SU-DHL-6 (cell line): ENCODE measurements around the gene TNFAIP8.

Experiments used
- H2AFZ ChIP-seq: fragments of 200-600 bp; sonication (generic); 2 replicates; pipeline ENCODE4 v1.6.1; 2014; ENCODE audit warnings: low read depth, mild to moderate bottlenecking, moderate library complexity, mixed read lengths, antibody characterized with exemption, low read length; ENCODE audit not compliant: severe bottlenecking
- H3F3A ChIP-seq: fragments of 200-600 bp; shearing (Covaris generic); 2 replicates; pipeline ENCODE4 v1.6.0; 2016; ENCODE audit warnings: antibody characterized with exemption, mild to moderate bottlenecking; ENCODE audit not compliant: insufficient read depth
- H3K27ac ChIP-seq: fragments of 200-600 bp; sonication (generic); 2 replicates; pipeline ENCODE4 v1.5.1; 2016; ENCODE audit warnings: low read depth, mild to moderate bottlenecking, low read length, moderate library complexity, mixed read lengths
- H3K27me3 ChIP-seq: fragments of 200-600 bp; sonication (generic), shearing (Covaris generic); 2 replicates; pipeline ENCODE4 v1.6.0; 2014; ENCODE audit warnings: mild to moderate bottlenecking, low read length
- H3K36me3 ChIP-seq: fragments of 200-600 bp; sonication (generic); 2 replicates; pipeline ENCODE4 v1.6.1; 2014; ENCODE audit warnings: mild to moderate bottlenecking, low read length, mixed read lengths
- H3K4me2 ChIP-seq: fragments of 300-600, 200-600 bp; shearing (Covaris generic), sonication (generic); 2 replicates; pipeline ENCODE4 v1.6.0; 2014; ENCODE audit warnings: low read length, low read depth, mild to moderate bottlenecking; ENCODE audit not compliant: poor library complexity, severe bottlenecking
- H3K4me3 ChIP-seq: fragments of 200-600 bp; sonication (generic); 2 replicates; pipeline ENCODE4 v1.5.1; 2014; ENCODE audit warnings: antibody characterized with exemption, low read length, mild to moderate bottlenecking, mixed read lengths; ENCODE audit not compliant: insufficient read depth, poor library complexity, severe bottlenecking
- H3K79me2 ChIP-seq: fragments of 200-600 bp; sonication (generic); 2 replicates; pipeline ENCODE4 v1.6.1; 2014; ENCODE audit warnings: mild to moderate bottlenecking, low read length, moderate library complexity; ENCODE audit not compliant: insufficient read depth
- H3K9ac ChIP-seq: fragments of 200-600 bp; sonication (generic); 2 replicates; pipeline ENCODE4 v1.7.0; 2014; ENCODE audit warnings: mild to moderate bottlenecking, low read length
- H3K9me2 ChIP-seq: fragments of 200-600 bp; sonication (generic); replicated peaks from 2 replicates; pipeline ENCODE4 v1.6.1; 2014; ENCODE audit warnings: low read length; ENCODE audit not compliant: insufficient read depth
- H3K9me3 ChIP-seq: fragments of 200-600 bp; sonication (generic); 2 replicates; pipeline ENCODE4 v1.6.1; 2014; ENCODE audit warnings: low read length, mixed read lengths; ENCODE audit not compliant: insufficient read depth
- H4K20me1 ChIP-seq: fragments of 200-600 bp; sonication (generic); 2 replicates; pipeline ENCODE4 v1.6.1; 2014; ENCODE audit warnings: low read depth, mild to moderate bottlenecking, antibody characterized with exemption, low read length, moderate library complexity, mixed read lengths
- EZH2phosphoT487 ChIP-seq: fragments of 200-600 bp; sonication (generic), shearing (Covaris generic); conservative IDR thresholded peaks from 2 replicates; pipeline ENCODE4 v1.6.1; 2018; ENCODE audit warnings: mild to moderate bottlenecking, antibody characterized with exemption, low read length, moderate library complexity, mixed read lengths
- TF ChIP-seq, protein P1 (sequence below): fragments of 200-600 bp; sonication (generic); IDR thresholded peaks from one replicate; pipeline ENCODE4 v1.5.1; 2017; ENCODE audit warnings: antibody characterized with exemption, mild to moderate bottlenecking, low read length, moderate library complexity; ENCODE audit not compliant: insufficient read depth, poor library complexity, severe bottlenecking

The TNFAIP8 gene

GRCh38 chr5:119395080-119395836, 39.4 kb downstream of the TNFAIP8 start:
- Histone ChIP-seq H3F3A (peaks cover 46% of the 10 kb centered on the region), H3K9me3 (no peaks in the 10 kb centered on the region), H4K20me1 (peaks cover 11% of the 10 kb centered on the region), H3K9me2 (no peaks in the 10 kb centered on the region), H2AFZ (no peak overlapping the region), H3K9ac (no peak overlapping the region), H3K36me3 (peaks cover 24% of the 10 kb centered on the region), H3K4me3 (no peak overlapping the region), H3K4me2 (no peak overlapping the region), H3K27me3 (no peaks in the 10 kb centered on the region), H3K79me2 (peaks cover 48% of the 10 kb centered on the region), H3K27ac (no peak overlapping the region)
- TF ChIP-seq, protein P1, sequence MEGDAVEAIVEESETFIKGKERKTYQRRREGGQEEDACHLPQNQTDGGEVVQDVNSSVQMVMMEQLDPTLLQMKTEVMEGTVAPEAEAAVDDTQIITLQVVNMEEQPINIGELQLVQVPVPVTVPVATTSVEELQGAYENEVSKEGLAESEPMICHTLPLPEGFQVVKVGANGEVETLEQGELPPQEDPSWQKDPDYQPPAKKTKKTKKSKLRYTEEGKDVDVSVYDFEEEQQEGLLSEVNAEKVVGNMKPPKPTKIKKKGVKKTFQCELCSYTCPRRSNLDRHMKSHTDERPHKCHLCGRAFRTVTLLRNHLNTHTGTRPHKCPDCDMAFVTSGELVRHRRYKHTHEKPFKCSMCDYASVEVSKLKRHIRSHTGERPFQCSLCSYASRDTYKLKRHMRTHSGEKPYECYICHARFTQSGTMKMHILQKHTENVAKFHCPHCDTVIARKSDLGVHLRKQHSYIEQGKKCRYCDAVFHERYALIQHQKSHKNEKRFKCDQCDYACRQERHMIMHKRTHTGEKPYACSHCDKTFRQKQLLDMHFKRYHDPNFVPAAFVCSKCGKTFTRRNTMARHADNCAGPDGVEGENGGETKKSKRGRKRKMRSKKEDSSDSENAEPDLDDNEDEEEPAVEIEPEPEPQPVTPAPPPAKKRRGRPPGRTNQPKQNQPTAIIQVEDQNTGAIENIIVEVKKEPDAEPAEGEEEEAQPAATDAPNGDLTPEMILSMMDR = no peak
- no peak for TF ChIP-seq EZH2phosphoT487

DNA sequence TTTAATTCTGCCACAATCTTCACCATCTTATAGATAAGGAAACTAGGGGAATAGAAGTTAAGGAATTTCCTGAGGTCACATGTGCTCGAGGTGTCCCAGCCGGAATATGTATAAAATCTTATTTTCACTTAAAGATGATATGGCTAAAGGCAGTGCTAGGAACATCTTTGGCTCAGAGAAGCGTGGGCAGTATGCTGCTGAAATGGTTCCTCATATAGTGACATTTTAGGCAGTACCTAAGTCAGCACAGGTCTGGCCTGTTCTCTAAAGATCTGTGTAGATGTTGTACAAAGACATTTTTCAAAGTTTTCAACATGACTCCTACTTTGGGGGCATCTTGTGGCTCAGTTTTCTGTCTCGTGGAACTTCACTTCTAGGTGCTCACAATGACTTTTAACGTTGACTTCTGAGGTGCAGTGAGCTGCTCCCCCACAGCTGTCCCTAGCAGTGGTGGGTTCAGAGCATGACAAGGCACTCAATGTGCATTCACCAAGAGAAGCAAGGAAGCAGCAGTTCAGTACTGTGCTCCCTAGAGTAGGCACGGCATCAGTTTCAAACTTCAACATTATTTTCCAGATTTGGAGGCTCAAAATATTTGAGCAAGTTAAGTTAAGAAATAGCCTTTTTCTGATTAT, 40.3 kb downstream of the TNFAIP8 start:
- Histone ChIP-seq H3K27ac (no peak overlapping the region), H3K9me2 (no peaks in the 10 kb centered on the region), H3K4me2 (no peak overlapping the region), H3K4me3 (no peak overlapping the region), H3K36me3 (peaks cover 24% of the 10 kb centered on the region), H3F3A (peaks cover 43% of the 10 kb centered on the region), H2AFZ (no peak overlapping the region), H3K9me3 (no peaks in the 10 kb centered on the region), H3K9ac (no peak overlapping the region), H3K27me3 (no peaks in the 10 kb centered on the region), H3K79me2 (peaks cover 39% of the 10 kb centered on the region), H4K20me1 (peaks cover 11% of the 10 kb centered on the region)
- no peak for TF ChIP-seq EZH2phosphoT487
- TF ChIP-seq, protein P1 = no peak

GRCh38 chr5:119397518-119398380, 41.9 kb downstream of the TNFAIP8 start:
- H3K36me3 ChIP-seq = peaks cover 21% of the 10 kb centered on the region
- H3K27me3 ChIP-seq = no peaks in the 10 kb centered on the region
- no peaks in the 10 kb centered on the region for H3K9me2 ChIP-seq
- no peak overlapping the region for H2AFZ ChIP-seq
- no peak overlapping the region for H3K27ac ChIP-seq
- H4K20me1 ChIP-seq = peaks cover 10% of the 10 kb centered on the region
- no peak overlapping the region for H3K9ac ChIP-seq
- H3K4me3 ChIP-seq = no peak overlapping the region
- H3K9me3 ChIP-seq = no peaks in the 10 kb centered on the region
- TF ChIP-seq, protein P1 = no peak
- no peak for TF ChIP-seq EZH2phosphoT487
- H3K79me2 ChIP-seq = peaks cover 23% of the 10 kb centered on the region
- H3F3A ChIP-seq = peaks cover 41% of the 10 kb centered on the region
- H3K4me2 ChIP-seq = no peak overlapping the region
